Stimulated activated CD4-positive, alpha-beta T cell treated with anti-CD3 and anti-CD28 coated beads, Interleukin-12 subunit alpha, Interleukin-12 subunit beta, amount 100 ng/mL, for 4 hours (primary cell): Measurements from ENCODE around the gene DNAI7.

Source experiments
- DNase-seq: peaks from one replicate; pipeline ENCODE4 v3.0.0-alpha.2; 2020

The DNAI7 gene, protein sequence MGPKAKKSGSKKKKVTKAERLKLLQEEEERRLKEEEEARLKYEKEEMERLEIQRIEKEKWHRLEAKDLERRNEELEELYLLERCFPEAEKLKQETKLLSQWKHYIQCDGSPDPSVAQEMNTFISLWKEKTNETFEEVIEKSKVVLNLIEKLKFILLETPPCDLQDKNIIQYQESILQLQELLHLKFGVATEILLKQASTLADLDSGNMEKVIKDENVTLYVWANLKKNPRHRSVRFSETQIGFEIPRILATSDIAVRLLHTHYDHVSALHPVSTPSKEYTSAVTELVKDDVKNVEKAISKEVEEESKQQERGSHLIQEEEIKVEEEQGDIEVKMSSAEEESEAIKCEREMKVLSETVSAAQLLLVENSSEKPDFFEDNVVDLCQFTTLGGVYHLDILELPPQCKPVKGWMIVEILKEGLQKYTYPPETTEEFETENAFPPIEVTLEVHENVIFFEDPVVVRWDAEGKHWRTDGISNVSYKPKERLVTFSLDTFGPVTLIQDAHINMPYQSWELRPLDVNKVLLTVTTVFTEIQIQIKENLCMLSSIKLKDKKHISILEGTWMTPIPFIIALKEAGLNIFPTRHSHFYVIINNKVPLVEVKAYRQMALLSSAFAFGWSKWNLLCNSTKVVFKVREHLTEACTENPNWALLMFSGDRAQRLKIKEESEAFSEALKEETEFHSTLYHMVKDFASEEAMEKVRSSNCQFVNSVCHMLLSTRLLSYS

DNA sequence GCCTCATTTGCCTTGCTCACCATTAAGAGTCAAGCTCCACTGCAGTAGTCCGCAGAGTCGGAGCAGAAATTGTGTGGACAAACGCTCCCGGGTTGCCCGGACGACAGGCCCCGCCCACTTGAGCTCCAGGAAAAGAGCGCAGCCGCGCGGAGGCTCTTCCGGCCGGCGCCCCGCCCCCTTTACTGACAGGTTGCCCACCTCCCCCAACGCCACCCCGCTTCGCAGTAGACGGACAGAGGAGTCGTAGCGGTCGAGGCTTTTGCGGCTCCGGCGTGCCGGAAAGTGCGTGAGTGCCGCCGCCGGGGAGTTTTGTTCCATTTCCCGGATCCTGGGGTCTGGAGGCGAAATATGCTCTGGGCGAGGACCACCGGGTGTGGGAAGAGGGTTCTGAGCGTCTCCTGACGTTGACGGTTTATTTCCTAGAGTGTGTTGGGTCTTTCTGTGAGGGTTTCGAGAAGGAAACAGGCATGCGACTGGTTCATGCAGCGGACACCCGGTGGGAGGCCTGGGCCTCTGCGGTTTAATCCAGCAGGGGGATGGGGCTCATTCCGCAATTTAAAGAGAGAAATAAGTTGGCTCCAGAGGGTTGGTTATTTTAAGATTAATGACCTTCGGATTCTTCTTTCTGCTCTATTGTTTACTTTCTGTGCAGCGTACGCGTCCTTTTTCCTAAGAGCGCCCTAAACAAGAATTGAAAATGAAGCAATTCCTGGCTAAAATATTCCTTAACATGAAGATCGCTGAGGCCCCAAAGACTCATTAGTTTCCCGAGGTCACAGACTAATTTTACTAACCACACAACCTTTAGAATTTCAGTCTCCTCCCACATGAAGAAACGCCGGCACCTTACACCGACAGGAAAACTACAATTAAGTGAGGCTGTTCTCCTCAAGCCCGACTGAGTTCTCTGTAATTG lies at the start of gene DNAI7, which contains the start of gene ETFRF1:
Gene DNAI7, minus strand, starts transcription at position 105 of the 916 bp plus-strand sequence. Its CDS starts 82 bp downstream, at position 23.
Gene ETFRF1, plus strand, starts transcription at position 182 of the 916 bp plus-strand sequence. CDS start 8,720 bp downstream, outside the sequence.
- DNase-seq = peak; percentile 96

DNA sequence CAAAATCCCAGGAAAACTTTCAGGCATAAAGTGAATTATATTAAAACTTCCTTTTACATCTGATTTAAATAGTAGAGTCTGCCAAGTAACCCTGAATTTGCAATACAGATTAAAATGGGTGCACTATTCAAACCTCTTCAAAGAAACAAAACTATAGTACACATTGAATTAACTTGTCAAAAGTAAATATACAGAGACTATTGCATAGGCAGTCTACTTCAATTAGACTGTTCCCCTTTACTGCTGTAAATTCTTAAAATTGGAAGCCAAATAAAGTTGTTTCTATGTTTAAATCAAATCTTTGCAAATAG lies 48.7 kb upstream of the DNAI7 start:
- no peak for DNase-seq

DNA sequence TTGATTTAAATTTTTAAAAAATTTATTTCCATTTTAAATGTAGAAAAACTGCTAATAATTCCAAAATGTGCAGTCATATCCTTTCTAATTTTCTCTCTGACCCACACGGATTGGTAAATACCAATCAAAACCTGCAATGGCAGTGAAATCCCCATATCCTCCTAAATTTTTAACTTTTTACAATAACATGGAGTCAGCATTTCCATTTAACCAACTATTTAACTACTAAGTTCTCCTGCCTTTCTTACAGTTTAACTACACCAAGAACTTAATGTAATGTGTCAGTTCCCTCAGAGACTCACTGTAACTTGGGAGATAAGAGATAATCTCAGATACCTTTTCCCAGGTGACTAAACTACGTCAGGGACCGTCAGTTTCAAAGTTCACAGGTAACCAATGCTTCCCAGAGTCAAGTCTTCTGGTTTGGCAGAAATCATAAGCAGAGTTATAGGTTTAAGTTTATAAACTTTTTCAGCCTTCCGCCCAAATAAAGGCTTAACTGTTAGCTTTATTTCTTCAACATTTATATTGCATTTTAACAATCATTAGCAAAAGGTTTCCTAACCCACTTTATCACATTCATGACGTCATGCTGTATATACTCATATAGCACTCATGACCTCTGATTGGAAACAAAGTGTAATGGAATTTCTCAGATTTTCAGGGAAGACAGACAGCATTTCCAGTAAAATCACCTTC lies 48.2 kb upstream of the DNAI7 start:
- DNase-seq = no peak

DNA sequence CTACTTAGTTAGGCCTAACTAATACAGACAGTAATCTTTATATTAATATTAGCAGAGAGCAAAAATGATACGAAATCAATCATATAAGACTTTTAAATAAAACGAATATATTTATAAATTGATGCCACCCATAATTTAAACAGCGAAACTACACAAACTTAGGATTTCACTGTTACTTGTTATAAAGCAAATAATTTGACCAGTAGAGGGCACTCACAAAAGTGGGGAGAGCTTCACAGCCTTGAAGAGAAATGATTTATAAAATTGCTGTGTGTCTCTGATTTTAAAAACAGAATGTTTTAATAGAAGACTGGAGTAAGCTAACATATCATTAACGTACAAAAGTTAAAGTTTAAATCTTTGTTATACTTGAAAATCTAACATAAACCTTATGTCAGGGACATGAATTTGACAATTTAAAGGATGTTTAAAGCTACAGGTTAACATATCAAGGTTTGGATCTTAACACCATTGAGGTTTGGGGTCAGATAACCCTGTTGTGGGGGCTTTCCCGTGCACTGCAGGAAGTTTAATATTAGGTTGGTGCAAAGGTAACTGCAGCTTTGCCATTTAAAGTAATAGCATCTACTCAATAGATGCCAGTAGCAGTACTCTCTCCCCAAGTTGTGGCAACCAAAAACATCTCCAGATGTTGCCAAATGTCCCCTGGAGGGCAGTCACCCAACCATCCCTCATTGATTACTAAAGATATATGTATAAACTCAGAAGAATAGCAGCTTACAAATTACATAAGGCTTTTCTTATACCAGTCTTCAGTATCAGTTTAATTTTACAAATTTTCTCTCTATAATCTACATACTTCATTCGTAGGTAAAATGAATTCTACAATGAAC lies 46.4 kb upstream of the DNAI7 start:
- no peak for DNase-seq

DNA sequence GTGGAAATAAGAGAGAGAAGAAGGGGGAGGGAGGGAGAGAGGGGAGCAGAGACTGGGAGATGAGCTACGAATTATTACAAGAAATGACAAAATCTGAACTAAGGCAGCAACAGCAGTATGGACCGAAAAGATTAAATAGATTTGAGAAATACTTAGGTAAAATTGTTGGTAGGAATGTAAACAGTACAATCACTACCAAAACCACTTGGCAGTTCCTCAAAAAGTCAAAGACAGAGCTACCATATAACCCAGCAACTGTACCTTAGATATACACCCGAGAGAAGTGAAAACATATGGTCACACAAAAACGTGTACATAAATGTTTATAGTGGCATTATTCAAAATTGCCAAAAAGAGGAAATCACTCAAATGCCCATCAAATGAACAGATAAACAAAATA lies 41.7 kb upstream of the DNAI7 start:
- no peak for DNase-seq

DNA sequence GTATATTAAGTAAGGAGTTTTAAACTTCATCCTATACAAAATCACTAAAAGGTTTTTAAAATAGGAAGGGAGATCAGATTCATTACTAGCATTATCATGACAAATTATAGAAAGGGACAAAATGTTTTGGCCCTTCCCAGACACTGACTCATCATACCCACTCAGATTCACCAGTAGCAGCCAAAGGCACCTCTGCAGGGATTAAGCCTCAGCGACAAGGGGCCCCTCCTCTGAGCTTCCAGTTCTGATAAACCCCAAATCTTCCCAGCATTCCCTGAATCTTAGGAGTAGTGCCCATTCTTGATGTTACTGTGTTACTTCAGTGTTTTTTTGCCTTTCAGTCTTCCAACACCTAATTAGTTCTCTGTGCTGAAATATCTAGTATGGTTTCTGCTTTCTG lies 41.2 kb upstream of the DNAI7 start:
- DNase-seq = no peak

DNA sequence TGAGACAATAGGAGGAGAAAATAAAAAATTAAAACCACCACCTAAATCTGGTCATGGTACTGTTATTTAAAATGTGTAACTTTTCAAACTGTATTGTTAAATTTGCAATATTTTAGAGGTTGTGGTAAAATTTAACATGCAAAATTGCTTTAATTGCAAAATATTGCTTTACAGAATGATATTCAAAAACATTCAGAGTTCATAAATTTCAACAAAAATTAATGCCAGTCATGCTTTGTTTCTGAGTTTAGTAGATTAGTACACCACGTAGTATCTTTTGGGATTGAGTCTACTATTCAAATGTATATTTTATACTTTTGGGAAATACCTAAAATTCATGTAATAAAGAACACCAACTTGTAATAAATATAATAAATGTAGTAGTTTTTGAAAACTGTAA lies 18.4 kb upstream of the DNAI7 start:
- DNase-seq = no peak

DNA sequence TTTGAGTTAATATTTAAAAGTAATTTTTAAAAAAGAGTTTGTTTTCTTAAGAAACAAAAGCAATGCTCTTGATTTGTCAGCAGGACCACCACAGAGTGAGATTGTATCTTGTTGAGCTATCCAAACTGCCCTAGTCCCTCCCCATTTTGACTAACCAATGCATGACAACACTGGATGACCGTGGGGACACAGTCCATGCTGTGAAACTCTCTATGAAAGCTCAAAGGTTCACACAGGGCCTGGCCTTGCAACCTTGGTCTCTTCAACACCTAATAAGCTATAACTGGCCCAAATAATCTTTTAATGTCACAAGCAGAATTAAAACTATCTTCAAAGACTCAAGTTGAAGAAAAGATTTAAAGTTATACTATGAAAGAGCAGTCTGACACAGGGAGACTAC lies 13.6 kb upstream of the DNAI7 start:
- no peak for DNase-seq

DNA sequence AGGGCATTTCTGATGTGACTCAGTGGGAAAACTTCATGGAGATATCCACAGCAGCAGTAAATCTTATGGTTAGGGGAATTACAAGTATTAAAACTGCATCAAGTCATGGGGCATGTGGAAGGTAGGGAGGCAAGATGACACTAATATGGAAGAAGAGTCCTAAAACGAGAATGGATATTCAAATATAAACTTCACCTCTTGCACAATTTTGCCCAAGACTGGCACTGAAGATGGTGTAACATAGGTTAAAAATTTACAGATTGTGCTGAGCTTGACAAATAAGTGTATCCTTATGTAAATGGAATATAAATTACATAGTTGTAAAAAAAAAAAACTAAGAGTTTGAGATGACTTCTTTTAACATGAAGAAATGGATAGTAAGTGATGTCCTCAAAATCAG lies 12.9 kb upstream of the DNAI7 start:
- DNase-seq = no peak

DNA sequence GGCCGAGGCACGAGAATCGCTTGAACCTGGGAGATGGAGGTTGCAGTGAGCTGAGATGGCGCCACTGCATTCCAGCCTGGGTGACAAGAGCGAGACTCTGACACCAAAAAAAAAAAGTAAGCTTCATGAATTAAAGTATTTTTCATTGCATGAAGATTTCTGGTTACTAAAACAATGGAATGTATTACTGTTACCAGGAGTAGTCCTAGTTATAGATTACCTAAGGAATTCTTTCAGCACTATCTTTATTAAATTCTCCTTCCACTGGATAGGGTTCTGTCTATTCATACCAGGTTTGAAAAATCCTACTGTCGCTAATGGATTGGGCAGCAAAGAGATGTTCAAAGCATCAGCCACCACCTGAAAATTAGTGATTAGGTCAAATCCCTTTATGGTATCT lies 12.5 kb upstream of the DNAI7 start:
- no peak for DNase-seq

DNA sequence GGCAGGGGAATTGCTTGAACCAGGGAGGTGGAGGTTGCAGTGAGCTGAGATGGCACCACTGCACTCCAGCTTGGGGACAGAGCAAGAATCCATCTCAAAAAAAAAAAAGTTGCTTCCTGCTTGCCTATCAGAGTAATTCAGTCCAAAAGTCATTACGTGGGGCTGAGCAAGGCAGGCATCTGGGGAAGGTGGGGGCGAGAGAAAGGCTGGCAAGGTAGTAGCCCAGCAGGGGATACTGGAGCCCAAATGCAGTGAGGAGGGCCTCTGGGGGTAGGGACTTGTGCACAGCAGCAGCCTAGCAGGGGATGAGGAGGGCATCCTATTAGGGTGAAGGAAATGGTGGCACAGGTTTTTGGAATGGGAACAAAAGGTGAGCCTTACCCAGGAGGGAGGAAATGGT lies 7.2 kb upstream of the DNAI7 start:
- no peak for DNase-seq

DNA sequence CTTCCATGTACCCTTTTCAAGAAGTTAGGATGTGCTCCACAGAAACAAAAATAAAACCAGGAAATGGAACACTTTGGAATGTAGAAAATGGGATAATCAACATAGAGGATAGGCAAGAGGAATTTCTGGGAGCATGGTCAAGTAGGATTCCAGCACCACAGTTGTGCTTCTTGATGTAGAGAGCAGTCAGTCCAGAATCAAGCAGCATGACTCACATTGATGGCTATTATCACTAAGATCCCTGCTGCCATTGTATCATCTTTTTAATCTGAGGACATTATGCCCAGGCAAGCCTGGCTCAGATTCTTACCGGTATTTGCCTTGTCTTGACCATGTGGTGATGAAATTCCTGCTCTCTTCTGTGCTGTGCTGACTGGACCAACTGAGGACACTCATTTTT lies 5.7 kb upstream of the DNAI7 start:
- DNase-seq = no peak

DNA sequence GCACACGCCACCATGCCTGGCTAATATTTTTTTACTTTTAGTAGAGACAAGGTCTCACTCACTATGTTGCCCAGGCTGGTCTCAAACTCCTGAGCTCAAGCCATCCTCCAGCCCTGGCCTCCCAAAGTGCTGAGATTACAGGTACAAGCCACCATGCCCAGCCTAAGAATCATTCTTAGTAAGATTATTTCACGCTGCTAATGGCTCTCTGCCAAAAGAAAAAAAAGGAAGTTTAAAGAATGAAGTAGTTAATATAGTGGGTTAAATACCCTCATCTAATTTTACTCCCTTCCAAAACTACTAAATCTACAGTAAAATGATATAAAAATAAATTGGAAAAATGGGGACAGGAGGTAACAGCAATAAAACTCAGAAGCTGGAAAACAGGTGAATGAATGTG lies 2.6 kb upstream of the DNAI7 start:
- DNase-seq = no peak

DNA sequence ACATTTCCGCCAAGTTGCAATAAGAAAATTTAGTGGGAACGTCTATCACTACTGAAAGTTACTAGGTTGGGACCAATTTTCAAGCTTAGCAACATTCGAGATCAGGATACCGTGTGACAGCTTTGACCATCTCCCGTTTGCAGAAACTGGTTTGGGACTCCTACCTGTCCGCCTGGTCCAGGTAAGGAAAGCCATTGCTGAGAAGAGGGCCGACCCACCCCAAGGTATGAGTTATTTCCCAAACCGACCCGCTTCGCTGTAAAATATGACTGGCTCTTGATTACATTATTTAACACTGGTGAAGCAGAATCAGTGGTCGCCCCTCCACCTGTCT lies 271 bp downstream of the DNAI7 start:
- no peak for DNase-seq

DNA sequence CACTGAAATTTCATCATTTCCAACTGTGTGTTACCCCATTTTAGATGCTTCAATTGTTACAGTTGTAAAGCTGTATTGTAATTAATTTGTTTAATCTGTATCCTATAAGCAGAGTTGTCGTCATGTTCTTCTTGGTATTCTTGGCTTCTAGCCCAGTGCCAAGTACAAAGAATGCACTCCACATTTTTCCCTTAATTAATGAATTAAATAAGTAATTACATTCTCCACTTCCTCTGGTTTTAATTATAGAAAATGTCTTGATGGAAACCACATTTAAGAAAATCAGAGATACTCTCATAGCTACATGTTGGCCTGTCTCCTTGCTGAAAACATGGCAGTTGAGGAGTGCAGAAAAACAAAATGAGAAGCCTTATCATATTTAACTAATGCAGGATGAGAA lies 746 bp downstream of the DNAI7 start:
- no peak for DNase-seq

DNA sequence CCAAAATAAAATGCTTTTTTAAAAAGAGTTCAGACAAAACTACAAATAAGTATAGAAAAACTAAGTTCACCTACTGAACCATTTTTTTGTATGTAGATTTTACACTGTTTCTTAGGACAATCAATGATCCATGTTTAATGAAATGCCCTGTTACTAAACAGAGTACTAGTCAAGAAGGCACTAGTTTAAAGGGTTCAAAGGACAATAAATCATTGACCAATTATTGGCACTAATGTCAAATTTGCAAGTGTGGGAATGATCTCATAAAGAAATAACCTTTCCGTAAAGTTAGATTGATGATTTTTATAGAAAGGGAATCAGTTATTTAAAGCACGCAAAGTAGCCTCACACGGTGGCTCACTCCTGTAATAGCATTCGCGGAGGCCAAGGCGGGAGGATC lies 4.2 kb downstream of the DNAI7 start:
- DNase-seq = no peak

DNA sequence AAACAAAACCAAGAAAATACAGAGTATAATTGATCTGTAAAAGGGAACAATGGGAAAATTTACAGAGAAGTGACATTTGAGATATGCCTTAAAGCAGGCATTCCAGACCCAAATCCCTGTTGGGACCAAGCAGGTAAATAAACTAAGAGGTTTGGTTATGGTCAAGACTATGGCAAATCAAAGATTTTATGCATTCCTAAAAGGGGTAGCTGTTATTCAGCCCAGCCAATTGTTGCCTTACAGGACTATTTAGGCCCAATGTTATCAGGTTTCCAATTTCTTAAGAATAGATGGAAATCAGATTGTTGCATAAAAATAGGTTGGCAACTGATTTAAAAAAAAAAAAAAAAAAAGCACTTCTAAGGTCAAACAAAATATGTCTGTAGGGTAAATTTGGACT lies 5.3 kb downstream of the DNAI7 start:
- no peak for DNase-seq

DNA sequence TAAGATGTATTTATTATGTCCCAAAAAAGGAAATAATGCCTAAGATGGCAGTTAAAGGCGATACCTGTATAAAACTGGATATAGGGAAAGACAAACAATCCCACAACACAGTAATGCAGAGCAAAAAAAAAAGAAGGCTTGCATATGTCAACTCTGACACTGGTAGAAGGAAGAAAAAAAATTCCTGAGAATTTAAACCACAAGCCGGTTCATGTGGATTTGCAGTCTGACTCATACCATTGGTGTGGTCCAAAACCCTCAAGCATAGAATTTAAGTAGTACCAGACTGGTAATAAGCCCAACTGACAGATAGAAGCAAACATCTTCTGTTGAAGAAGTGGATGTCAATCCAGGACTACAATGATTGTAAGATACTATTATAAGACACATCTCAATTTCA lies 7.2 kb downstream of the DNAI7 start:
- no peak for DNase-seq

DNA sequence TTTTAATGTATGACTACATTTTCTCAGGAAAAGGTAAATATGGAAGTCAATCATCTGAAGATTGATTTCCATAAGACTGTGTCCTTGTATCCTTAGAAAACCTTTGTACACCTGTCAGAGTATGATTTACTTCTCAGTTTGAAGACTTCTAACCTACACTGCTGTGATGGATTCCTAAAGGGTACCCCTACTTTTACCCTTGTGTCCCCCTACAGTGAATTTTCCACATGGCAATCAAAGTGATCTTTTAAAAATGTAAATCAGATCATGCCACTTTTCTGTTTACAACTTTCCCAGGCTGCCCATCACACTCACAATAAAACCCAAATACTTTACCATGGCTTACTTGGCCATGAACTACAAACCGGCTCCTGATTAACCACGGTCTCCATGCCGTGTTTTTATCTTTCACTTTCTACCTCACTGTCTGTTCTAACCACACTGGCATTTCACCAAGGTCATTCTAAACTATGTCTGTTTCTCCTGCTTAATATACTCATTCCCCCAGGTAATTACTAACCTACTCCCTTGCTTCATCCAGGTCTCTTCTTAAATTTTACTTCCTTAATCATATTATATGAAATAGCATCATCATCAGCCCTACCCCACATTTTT lies 8.1 kb downstream of the DNAI7 start:
- no peak for DNase-seq

DNA sequence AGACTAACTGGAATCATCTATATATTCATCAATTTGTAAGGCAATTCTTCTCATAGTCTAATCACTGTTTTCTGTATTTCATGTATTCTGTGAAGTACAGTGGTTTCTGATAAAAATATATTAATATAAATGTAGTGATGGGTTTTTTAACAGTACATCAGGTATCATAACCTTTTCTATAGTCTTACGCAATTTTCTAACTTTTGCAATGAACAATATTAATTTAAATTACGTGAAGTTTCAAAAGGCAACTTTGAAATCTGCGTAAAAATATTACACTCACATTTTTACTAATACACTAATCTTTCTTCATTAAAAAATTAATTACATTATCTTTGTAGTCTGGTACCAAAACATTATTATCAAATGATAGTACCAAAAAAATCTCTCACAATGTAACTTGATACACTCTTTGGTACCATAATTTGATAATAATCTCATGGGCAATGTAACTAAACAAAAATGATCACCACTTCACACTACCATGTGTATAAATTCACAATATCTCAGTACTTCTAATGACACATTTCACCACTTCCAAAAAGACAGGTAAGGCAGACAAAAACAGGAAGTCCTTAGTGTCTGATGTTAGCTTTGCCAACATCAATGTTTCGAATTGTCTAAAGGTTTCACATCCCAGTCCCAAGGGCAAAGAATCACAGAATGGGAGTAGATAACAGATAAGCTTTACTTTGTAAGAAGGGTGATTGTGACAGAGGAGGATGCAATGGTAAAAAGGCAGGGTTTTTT lies 8.7 kb downstream of the DNAI7 start:
- DNase-seq = no peak

DNA sequence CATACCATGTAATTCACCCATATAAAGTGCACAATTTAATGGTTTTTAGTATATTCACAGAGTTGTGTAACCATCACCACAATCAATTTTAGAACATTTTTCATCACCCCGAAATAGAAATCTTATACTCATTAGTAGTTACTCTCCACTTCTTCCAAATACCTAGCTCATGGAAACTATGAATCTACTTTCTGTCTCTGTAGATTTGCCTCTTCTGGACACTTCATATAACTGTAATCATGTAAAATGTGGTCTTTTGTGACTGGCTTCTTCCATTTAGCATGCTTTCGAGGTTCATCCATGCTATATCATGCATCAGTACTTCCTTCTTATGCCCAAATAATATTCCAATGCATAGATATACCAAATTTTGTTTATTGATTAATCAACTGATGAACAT lies 10.8 kb downstream of the DNAI7 start:
- no peak for DNase-seq
